Stimulated activated naive CD8-positive, alpha-beta T cell treated with anti-CD3 and anti-CD28 coated beads, Interleukin-15, Interleukin-2, amounts not matched to agents 100 ng/mL and 50 ng/mL, for 24 hours (primary cell): Measurements from ENCODE around the gene DELE1.

Source experiments
- H3K27ac Mint-ChIP-seq: one replicate; pipeline ENCODE4 v1.8.0; 2021; ENCODE audit warnings: mild to moderate bottlenecking, mixed read lengths
- H3K27me3 Mint-ChIP-seq: one replicate; pipeline ENCODE4 v1.8.0; 2021; ENCODE audit warnings: mixed read lengths
- H3K36me3 Mint-ChIP-seq: one replicate; pipeline ENCODE4 v1.8.0; 2021; ENCODE audit warnings: low read depth, mixed read lengths
- H3K4me1 Mint-ChIP-seq: one replicate; pipeline ENCODE4 v1.8.0; 2021; ENCODE audit warnings: low read depth, mixed read lengths
- H3K4me3 Mint-ChIP-seq: one replicate; pipeline ENCODE4 v1.8.0; 2021; ENCODE audit warnings: mild to moderate bottlenecking, mixed read lengths
- H3K9me3 Mint-ChIP-seq: one replicate; pipeline ENCODE4 v1.8.0; 2021; ENCODE audit warnings: mixed read lengths

The DELE1 gene

GRCh38 chr5:141923448-141924313 lies at the start of gene DELE1:
Gene DELE1 (plus strand): TSS chr5:141923871. CDS start chr5:141923942, 71 bp downstream.
- Mint-ChIP-seq H3K27me3 (no peaks in the 10 kb centered on the region), H3K4me1 (peaks cover 21% of the 10 kb centered on the region), H3K4me3 (peak within 1 kb of the TSS; percentile 91), H3K36me3 (peaks cover 36% of the 10 kb centered on the region), H3K9me3 (no peaks in the 10 kb centered on the region), H3K27ac (peak within 1 kb of the TSS; percentile 90)

- peaks cover 62% of the 10 kb centered on the region for H3K27me3 Mint-ChIP-seq
Observed at GRCh38 chr5:141873933-141874261, 49.8 kb upstream of the DELE1 start.

GRCh38 chr5:141874262-141874964 lies 49.3 kb upstream of the DELE1 start:
- no peaks in the 10 kb centered on the region for H3K36me3 Mint-ChIP-seq
- H3K27me3 Mint-ChIP-seq, result peaks cover 67% of the 10 kb centered on the region
- no peak overlapping the region for H3K27ac Mint-ChIP-seq
- peaks cover 20% of the 10 kb centered on the region for H3K4me1 Mint-ChIP-seq
- no peak overlapping the region for H3K4me3 Mint-ChIP-seq
- no peaks in the 10 kb centered on the region for H3K9me3 Mint-ChIP-seq

More at GRCh38 chr5:141873933-141874261, 49.8 kb upstream of the DELE1 start:
- Mint-ChIP-seq H3K36me3 (no peaks in the 10 kb centered on the region), H3K4me3 (no peak overlapping the region), H3K4me1 (peaks cover 16% of the 10 kb centered on the region), H3K9me3 (no peaks in the 10 kb centered on the region), H3K27ac (no peak overlapping the region)

GRCh38 chr5:141875022-141875740 lies 48.5 kb upstream of the DELE1 start:
- peaks cover 20% of the 10 kb centered on the region for H3K4me1 Mint-ChIP-seq
- no peaks in the 10 kb centered on the region for H3K36me3 Mint-ChIP-seq
- H3K4me3 Mint-ChIP-seq, result no peak overlapping the region
- H3K27me3 Mint-ChIP-seq, result peaks cover 63% of the 10 kb centered on the region
- H3K27ac Mint-ChIP-seq, result no peak overlapping the region
- H3K9me3 Mint-ChIP-seq, result no peaks in the 10 kb centered on the region

GRCh38 chr5:141875795-141876627 lies 47.7 kb upstream of the DELE1 start:
- H3K27ac Mint-ChIP-seq, result no peak overlapping the region
- peaks cover 66% of the 10 kb centered on the region for H3K27me3 Mint-ChIP-seq
- no peaks in the 10 kb centered on the region for H3K9me3 Mint-ChIP-seq
- H3K4me3 Mint-ChIP-seq, result peak overlapping the region; percentile 24
- H3K4me1 Mint-ChIP-seq, result peaks cover 20% of the 10 kb centered on the region
- no peaks in the 10 kb centered on the region for H3K36me3 Mint-ChIP-seq

- Mint-ChIP-seq H3K36me3 (no peaks in the 10 kb centered on the region), H3K27me3 (peaks cover 70% of the 10 kb centered on the region), H3K27ac (no peak overlapping the region), H3K9me3 (no peaks in the 10 kb centered on the region), H3K4me3 (peak overlapping the region; percentile 67), H3K4me1 (peaks cover 20% of the 10 kb centered on the region)
Observed at GRCh38 chr5:141876628-141877355, 46.9 kb upstream of the DELE1 start.

GRCh38 chr5:141877356-141878185 lies 46.1 kb upstream of the DELE1 start:
- Mint-ChIP-seq H3K27ac (no peak overlapping the region), H3K27me3 (peaks cover 70% of the 10 kb centered on the region), H3K36me3 (no peaks in the 10 kb centered on the region), H3K9me3 (no peaks in the 10 kb centered on the region), H3K4me3 (peak overlapping the region; percentile 67), H3K4me1 (peaks cover 20% of the 10 kb centered on the region)

GRCh38 chr5:141878186-141878710 lies 45.4 kb upstream of the DELE1 start, which contains the start of gene PCDH1:
Gene PCDH1 (minus strand): TSS chr5:141878410. CDS start chr5:141878262, 148 bp downstream.
- H3K9me3 Mint-ChIP-seq, result no peaks in the 10 kb centered on the region
- H3K27ac Mint-ChIP-seq, result no peak within 1 kb of the TSS
- peaks cover 20% of the 10 kb centered on the region for H3K4me1 Mint-ChIP-seq
- H3K4me3 Mint-ChIP-seq, result peak within 1 kb of the TSS; percentile 79
- H3K27me3 Mint-ChIP-seq, result peaks cover 69% of the 10 kb centered on the region
- no peaks in the 10 kb centered on the region for H3K36me3 Mint-ChIP-seq

- Mint-ChIP-seq H3K4me3 (peak overlapping the region; percentile 79), H3K27ac (no peak overlapping the region)
Observed at GRCh38 chr5:141878711-141879425, 44.8 kb upstream of the DELE1 start.

GRCh38 chr5:141879426-141879759 lies 44.3 kb upstream of the DELE1 start:
- no peak overlapping the region for H3K27ac Mint-ChIP-seq
- H3K27me3 Mint-ChIP-seq, result peaks cover 68% of the 10 kb centered on the region
- H3K36me3 Mint-ChIP-seq, result no peaks in the 10 kb centered on the region
- no peaks in the 10 kb centered on the region for H3K9me3 Mint-ChIP-seq
- peak overlapping the region; percentile 79 for H3K4me3 Mint-ChIP-seq
- peaks cover 22% of the 10 kb centered on the region for H3K4me1 Mint-ChIP-seq

More at GRCh38 chr5:141878711-141879425, 44.8 kb upstream of the DELE1 start:
- Mint-ChIP-seq H3K27me3 (peaks cover 68% of the 10 kb centered on the region), H3K9me3 (no peaks in the 10 kb centered on the region), H3K4me1 (peaks cover 22% of the 10 kb centered on the region), H3K36me3 (no peaks in the 10 kb centered on the region)

- peaks cover 22% of the 10 kb centered on the region for H3K4me1 Mint-ChIP-seq
- H3K36me3 Mint-ChIP-seq, result no peaks in the 10 kb centered on the region
- no peak overlapping the region for H3K27ac Mint-ChIP-seq
- H3K27me3 Mint-ChIP-seq, result peaks cover 68% of the 10 kb centered on the region
- no peaks in the 10 kb centered on the region for H3K9me3 Mint-ChIP-seq
- H3K4me3 Mint-ChIP-seq, result no peak overlapping the region
Observed at GRCh38 chr5:141879941-141880738, 43.5 kb upstream of the DELE1 start.
